SH-SY5Y (cell line): ENCODE measurements around the gene FNBP1L.

Experiments used
- GATA2 ChIP-seq: IDR thresholded peaks from 2 replicates; pipeline ENCODE4 v1.6.1; 2011; ENCODE audit warnings: mild to moderate bottlenecking, low read depth, low read length
- GATA3 ChIP-seq: IDR thresholded peaks from 2 replicates; pipeline ENCODE4 v1.6.1; 2011; ENCODE audit warnings: low read depth, mild to moderate bottlenecking, low read length, moderate library complexity

GRCh38 chr1:93603601-93604000 is 155.7 kb downstream of the FNBP1L start:
- no peak for TF ChIP-seq GATA2
- TF ChIP-seq GATA3: no peak
